C4-2B (cell line): ENCODE measurements around the gene STK38.

ENCODE experiments used
- ZFX ChIP-seq: fragments of 450-650 bp; IDR thresholded peaks from 2 replicates; pipeline ENCODE4 v1.6.1; 2017
- TF ChIP-seq, protein P1 (sequence below): fragments of 450-650 bp; conservative IDR thresholded peaks from 2 replicates; pipeline ENCODE4 v1.5.1; 2017; ENCODE audit warnings: mild to moderate bottlenecking

DNA sequence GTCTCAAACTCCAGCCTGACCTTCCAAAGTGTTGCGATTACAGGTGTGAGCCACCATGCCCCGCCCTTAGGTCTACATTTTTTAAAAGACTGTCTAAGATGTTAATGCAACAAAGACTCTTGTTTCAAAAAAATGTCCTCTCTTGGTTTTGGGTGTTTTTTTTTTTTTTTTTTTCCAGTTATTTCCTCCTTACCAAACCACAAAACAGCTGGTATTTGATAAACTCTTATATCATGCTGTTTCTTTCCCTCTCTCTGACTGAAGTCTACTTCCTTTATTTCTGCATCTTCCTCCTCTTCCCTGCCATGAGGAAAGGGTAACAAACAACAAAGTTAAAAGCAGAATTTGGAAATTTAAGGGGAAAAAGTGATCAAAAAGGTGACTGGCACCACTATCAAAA lies 21.2 kb downstream of the STK38 start:
- TF ChIP-seq, protein P1, sequence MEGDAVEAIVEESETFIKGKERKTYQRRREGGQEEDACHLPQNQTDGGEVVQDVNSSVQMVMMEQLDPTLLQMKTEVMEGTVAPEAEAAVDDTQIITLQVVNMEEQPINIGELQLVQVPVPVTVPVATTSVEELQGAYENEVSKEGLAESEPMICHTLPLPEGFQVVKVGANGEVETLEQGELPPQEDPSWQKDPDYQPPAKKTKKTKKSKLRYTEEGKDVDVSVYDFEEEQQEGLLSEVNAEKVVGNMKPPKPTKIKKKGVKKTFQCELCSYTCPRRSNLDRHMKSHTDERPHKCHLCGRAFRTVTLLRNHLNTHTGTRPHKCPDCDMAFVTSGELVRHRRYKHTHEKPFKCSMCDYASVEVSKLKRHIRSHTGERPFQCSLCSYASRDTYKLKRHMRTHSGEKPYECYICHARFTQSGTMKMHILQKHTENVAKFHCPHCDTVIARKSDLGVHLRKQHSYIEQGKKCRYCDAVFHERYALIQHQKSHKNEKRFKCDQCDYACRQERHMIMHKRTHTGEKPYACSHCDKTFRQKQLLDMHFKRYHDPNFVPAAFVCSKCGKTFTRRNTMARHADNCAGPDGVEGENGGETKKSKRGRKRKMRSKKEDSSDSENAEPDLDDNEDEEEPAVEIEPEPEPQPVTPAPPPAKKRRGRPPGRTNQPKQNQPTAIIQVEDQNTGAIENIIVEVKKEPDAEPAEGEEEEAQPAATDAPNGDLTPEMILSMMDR: no peak
- TF ChIP-seq ZFX: no peak
